Measurements from ENCODE around the gene SLC52A1. TPM values are rescaled to one million over a fixed set of nuclear protein-coding genes. Genes with fewer than 3 reads are reported as not detected.
"Not testable (repeated sequence)": the region's sequence is repeated elsewhere in the genome, so short reads cannot be mapped to it uniquely, and the experiment has no call there.

SLC52A1 gene
- not detected for total RNA-seq

DNA sequence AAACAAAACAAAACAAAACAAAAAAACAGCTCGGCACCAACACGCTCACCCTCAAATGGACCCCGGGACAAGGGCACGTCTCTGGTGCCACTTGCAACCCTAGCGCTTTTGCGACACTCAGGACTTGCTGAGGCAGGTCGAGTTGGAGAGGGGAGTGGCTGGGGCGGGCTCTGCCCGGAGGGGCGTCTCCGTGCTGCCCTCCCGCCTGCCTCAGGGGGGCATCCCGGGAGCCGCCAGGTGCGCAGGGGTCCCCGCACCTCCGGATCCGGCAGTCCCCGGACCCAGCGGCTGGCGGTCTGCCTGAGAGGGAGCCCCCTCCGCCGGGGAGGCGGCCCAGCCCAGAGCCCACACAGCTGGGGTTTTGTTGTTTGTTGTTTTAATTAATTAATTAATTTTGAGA lies at the start of gene SLC52A1:
Gene SLC52A1 (minus strand): TSS at position 112 of the 400 bp plus-strand sequence. CDS start 820 bp downstream, outside the sequence.
- Histone ChIP-seq H3K36me3 (no peaks in the 10 kb centered on the region), H3K4me1 (peaks cover 0 to 14% (median 9%) of the 10 kb centered on the region in 4 donors), H3K27ac (no peak within 1 kb of the TSS), H3K27me3 (peaks cover 0 to 22% of the 10 kb centered on the region in 2 donors), H3K4me3 (peak within 1 kb of the TSS in 1 of 4 donors; percentile 31), H3K9me3 (no peaks in the 10 kb centered on the region)
- 11 to 12% methylated on average over 13 to 22 of the region's 24 CpGs for WGBS, 2 donors
- TF ChIP-seq, protein P1, sequence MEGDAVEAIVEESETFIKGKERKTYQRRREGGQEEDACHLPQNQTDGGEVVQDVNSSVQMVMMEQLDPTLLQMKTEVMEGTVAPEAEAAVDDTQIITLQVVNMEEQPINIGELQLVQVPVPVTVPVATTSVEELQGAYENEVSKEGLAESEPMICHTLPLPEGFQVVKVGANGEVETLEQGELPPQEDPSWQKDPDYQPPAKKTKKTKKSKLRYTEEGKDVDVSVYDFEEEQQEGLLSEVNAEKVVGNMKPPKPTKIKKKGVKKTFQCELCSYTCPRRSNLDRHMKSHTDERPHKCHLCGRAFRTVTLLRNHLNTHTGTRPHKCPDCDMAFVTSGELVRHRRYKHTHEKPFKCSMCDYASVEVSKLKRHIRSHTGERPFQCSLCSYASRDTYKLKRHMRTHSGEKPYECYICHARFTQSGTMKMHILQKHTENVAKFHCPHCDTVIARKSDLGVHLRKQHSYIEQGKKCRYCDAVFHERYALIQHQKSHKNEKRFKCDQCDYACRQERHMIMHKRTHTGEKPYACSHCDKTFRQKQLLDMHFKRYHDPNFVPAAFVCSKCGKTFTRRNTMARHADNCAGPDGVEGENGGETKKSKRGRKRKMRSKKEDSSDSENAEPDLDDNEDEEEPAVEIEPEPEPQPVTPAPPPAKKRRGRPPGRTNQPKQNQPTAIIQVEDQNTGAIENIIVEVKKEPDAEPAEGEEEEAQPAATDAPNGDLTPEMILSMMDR (IDR thresholded peaks at IDR 0.05) = no peak
- TF ChIP-seq POLR2A (IDR thresholded peaks at IDR 0.05) (no peak), EP300 (IDR thresholded peaks at IDR 0.05) (no peak)
- no peak for DNase-seq (ENCODE audit: low spot score in 2 of 2)

DNA sequence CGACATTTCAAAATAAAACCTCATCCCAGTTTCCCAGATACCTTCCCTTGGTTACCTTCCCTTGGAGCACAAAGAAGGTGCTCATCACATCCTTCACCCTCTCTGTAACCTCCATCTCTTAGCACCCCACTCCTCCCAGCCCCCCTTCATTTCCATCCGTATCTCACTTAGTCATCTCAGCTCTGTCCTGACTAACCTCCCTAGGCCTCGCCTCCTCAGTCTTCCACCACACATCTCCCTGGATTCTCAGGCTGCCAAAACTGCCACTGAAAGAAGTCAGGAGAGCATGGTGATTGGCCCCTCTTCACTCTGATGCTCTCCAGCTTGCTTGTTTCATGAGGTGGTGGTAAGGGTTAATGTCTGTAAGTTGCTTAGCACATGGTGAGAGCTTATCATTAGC lies 45.4 kb upstream of the SLC52A1 start:
- Histone ChIP-seq H3K9me3 (peaks cover 0 to 44% (median 5%) of the 10 kb centered on the region in 4 donors), H3K27ac (no peak overlapping the region), H3K27me3 (no peaks in the 10 kb centered on the region), H3K4me1 (peaks cover 0 to 20% (median 10%) of the 10 kb centered on the region in 4 donors), H3K4me3 (no peak overlapping the region), H3K36me3 (peaks cover 0 to 57% (median 0%) of the 10 kb centered on the region in 3 donors)
- 87 to 95% methylated on average over 3 of the region's 3 CpGs for whole genome bisulfite sequencing, 2 donors
- TF ChIP-seq POLR2A (IDR thresholded peaks at IDR 0.05) (no peak), EP300 (IDR thresholded peaks at IDR 0.05) (no peak)
- TF ChIP-seq, protein P1 (IDR thresholded peaks at IDR 0.05) = no peak
- DNase-seq (ENCODE audit: low spot score in 2 of 2) = no peak

DNA sequence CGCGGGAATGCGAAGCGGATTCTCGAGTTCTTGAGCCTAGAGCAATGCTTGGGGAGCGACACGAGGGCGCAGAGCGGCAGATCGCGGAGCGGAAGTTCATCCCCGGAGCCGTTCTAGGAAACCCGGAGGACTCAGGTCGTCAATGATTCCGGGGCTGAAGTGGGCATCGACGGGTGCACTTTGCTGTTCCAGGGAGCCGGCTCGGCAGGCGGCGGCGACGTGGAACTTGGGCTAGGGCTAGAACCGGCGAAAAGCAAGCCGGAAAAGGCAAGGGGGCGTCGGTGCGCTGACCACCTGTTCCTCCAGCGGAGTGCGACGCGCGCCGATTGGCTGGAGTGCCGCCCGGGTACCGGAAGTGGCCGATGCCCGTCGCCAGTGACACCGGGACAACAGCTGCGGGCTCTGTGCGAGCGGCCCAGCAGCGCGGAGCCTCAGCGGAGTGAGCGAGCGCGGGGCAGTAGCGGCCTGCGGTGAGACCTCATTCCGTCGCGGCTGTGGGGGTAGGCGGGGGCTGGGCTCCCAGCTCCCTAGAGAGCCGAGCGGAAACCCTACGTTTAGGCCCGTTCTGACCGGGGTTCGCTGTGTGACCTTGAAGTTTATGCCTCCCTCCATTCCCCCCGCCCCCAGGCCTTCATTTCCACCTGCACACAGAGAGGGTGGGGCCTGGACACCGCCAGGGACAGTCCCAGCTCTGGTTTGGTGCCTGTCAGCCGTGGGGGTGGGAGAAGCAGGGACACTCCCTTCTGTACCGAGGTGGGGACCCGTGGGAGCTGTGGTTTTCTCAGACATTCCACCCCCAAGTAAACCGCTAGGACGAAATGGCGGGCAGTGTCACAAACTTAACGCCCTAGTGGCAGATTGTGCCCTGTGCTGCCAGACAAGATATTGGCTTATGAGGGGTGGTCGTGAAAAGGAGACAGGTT lies 43.1 kb upstream of the SLC52A1 start, which contains the start of gene ZFP3:
Gene ZFP3 (plus strand): TSS at position 362 of the 923 bp plus-strand sequence. CDS start 13,038 bp downstream, outside the sequence.
- H3K36me3 ChIP-seq = peaks cover 0 to 38% (median 0%) of the 10 kb centered on the region in 3 donors
- H3K4me1 ChIP-seq = peaks cover 0 to 20% (median 10%) of the 10 kb centered on the region in 4 donors

DNA sequence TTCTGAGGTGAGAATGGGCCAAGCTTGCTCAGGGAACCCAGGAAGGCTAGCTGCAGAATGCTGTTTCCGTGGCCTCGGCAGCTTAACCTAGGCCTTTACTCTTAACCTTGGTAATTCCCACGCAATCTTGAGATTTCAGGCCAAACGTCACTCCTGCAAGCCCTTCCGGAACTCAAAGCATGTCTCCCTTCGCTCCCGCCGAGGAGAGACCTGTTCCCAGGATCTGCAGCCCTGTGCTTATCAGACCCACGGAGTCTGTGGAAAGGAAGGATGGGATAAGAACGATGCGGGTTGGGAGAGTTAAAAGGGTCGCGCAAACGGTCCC lies 42.5 kb upstream of the SLC52A1 start:
- Histone ChIP-seq H3K9me3 (peaks cover 0 to 18% (median 0%) of the 10 kb centered on the region in 4 donors), H3K4me3 (peak overlapping the region; percentile 50 to 80 (median 63)), H3K36me3 (peaks cover 0 to 32% (median 0%) of the 10 kb centered on the region in 3 donors), H3K27ac (peak overlapping the region; percentile 33 to 83 (median 76)), H3K27me3 (no peaks in the 10 kb centered on the region), H3K4me1 (peaks cover 0 to 20% (median 10%) of the 10 kb centered on the region in 4 donors)
- TF ChIP-seq POLR2A (IDR thresholded peaks at IDR 0.05) (no peak), EP300 (IDR thresholded peaks at IDR 0.05) (no peak)
- TF ChIP-seq, protein P1 (IDR thresholded peaks at IDR 0.05) = no peak
- no peak for DNase-seq (ENCODE audit: low spot score in 2 of 2)
- whole genome bisulfite sequencing, 2 donors = 14% methylated on average over 14 of the region's 14 CpGs

More for the DNA sequence above, 43.1 kb upstream of the SLC52A1 start, which contains the start of gene ZFP3:
- peak; percentile 42 to 46 for DNase-seq (ENCODE audit: low spot score in 2 of 2)
- Histone ChIP-seq H3K4me3 (peak within 1 kb of the TSS; percentile 50 to 80 (median 63)), H3K9me3 (peaks cover 0 to 24% (median 1%) of the 10 kb centered on the region in 4 donors), H3K27ac (peak within 1 kb of the TSS; percentile 33 to 83 (median 76)), H3K27me3 (no peaks in the 10 kb centered on the region)
- TF ChIP-seq EP300 (IDR thresholded peaks at IDR 0.05) (peak in 1 of 2 donors; percentile 62), POLR2A (IDR thresholded peaks at IDR 0.05) (no peak)
- TF ChIP-seq, protein P1 (IDR thresholded peaks at IDR 0.05) = peak in 1 of 5 experiments; percentile 25
- 1% methylated on average over 44 to 55 of the region's 75 CpGs for WGBS, 2 donors

DNA sequence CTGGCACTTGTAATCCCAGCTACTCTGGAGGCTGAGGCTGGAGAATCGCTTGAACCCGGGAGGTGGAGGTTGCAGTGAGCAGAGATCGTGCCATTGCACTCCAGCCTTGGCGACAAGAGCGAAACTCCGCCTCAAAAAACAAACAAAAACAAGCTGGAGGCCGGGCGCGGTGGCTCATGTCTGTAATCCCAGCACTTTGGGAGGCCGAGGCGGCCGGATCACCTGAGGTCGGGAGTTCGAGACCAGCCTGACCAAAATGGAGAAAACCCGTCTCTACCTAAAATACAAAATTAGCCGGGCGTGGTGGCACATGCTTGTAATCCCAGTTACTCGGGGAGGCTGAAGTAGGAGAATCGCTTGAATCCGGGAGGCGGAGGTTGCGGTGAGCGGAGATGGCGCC lies 42.0 kb upstream of the SLC52A1 start:
- WGBS, 2 donors = 96% methylated on average over 24 of the region's 24 CpGs

DNA sequence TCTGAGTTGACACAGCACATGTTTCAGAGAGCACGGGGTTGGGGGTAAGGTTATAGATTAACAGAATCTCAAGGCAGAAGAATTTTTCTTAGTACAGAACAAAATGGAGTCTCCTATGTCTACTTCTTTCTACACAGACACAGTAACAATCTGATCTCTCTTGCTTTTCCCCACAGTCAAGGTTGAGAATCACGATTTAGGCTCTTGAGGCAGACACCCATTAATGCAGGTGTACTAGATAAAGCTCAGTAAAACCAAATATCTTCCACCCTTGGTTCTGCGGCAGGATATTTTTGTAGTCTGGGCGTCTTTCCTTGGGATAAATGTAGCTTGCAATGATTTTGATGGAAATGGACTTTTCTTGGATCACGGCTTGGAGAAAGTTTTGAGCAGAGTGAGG lies 40.2 kb upstream of the SLC52A1 start:
- not testable (repeated sequence) for DNase-seq (ENCODE audit: low spot score in 2 of 2); H3K9me3 ChIP-seq; H3K27me3 ChIP-seq; H3K36me3 ChIP-seq; H3K4me3 ChIP-seq; H3K27ac ChIP-seq
- WGBS, 2 donors = 69 to 76% methylated on average over 5 of the region's 5 CpGs
- H3K4me1 ChIP-seq = peaks cover 0 to 20% (median 10%) of the 10 kb centered on the region in 4 donors

More for the DNA sequence above, 42.0 kb upstream of the SLC52A1 start:
- Histone ChIP-seq H3K27ac (peak overlapping the region in 1 of 4 donors; percentile 73), H3K4me3 (peak overlapping the region in 3 of 4 donors; percentile 51 to 80 (median 75)), H3K9me3 (peaks cover 0 to 13% (median 0%) of the 10 kb centered on the region in 4 donors), H3K4me1 (peaks cover 0 to 20% (median 10%) of the 10 kb centered on the region in 4 donors), H3K36me3 (peaks cover 0 to 27% (median 0%) of the 10 kb centered on the region in 3 donors)
- H3K27me3 ChIP-seq; DNase-seq (ENCODE audit: low spot score in 2 of 2): not testable (repeated sequence)

All from tibial nerve (tissue), 4 donors.